GM12878 (cell line): ENCODE data around the gene NUP85. TPM values are rescaled to one million over a fixed set of nuclear protein-coding genes. Genes with fewer than 3 reads are reported as not detected.

Experiments
- BCL11A ChIP-seq: IDR thresholded peaks from 2 replicates; pipeline ENCODE4 v1.6.1; 2011; ENCODE audit warnings: low read depth, low read length
- EP300 ChIP-seq, 2 experiments: fragments of 150-350 bp in 1 of 2; IDR thresholded peaks; 2 replicates each; pipeline ENCODE4 v1.6.1; 2011 to 2012; ENCODE audit warnings: low read depth in 2 of 2, low read length in 2 of 2, borderline replicate concordance in 1 of 2, improper control_type of control experiment in 1 of 2, inconsistent platforms in 1 of 2; ENCODE audit not compliant: control insufficient read depth in 1 of 2
- MEF2A ChIP-seq: IDR thresholded peaks from 2 replicates; pipeline ENCODE4 v1.6.1; 2011; ENCODE audit warnings: low read depth, mild to moderate bottlenecking, low read length, moderate library complexity; ENCODE audit not compliant: insufficient read depth
- NFXL1 ChIP-seq: fragments of 450-650 bp; IDR thresholded peaks from 2 replicates; pipeline ENCODE4 v1.6.1; 2017; ENCODE audit warnings: antibody characterized with exemption, mild to moderate bottlenecking, borderline replicate concordance
- POU2F2 ChIP-seq: IDR thresholded peaks from 3 replicates; pipeline ENCODE4 v1.6.1; 2011; ENCODE audit warnings: low read depth, mild to moderate bottlenecking, low read length, borderline replicate concordance
- SREBF1 ChIP-seq: IDR thresholded peaks from 2 replicates; pipeline ENCODE4 v1.6.1; 2012; ENCODE audit warnings: mild to moderate bottlenecking, low read length
- polyA plus RNA-seq, 11 experiments: library from polyadenylated mRNA; depleted of rRNA in 4 of 11; unstranded in 6 of 11; stranded (reverse) in 5 of 11; fragments of >200 nt; fragmentation: Nextera tagmentation in 4 of 11; fragmentation: Illumina TruSeq in 1 of 11; extraction: Ambion mirVana in 4 of 11; extraction: Trizol in 1 of 11; gene quantifications; 1 replicate in 1 of 11; 2 replicates in 10 of 11; pipeline versions ENCODE4 v1.2.1 to v1.2.3, GENCODE V29; 2011 to 2016; ENCODE audit warnings: inconsistent platforms in 2 of 11, missing spikeins in 2 of 11, low read depth in 1 of 11
- total RNA-seq, 4 experiments: library from RNA; depleted of rRNA in 3 of 4; stranded (reverse); fragments of >200 nt in 3 of 4; fragmentation: Illumina TruSeq in 1 of 4; extraction: Trizol in 1 of 4; gene quantifications; 2 replicates each; pipeline versions ENCODE4 v1.2.1 to v1.2.3, GENCODE V29; 2013 to 2021
- TF ChIP-seq, protein P1 (sequence below): IDR thresholded peaks from 2 replicates; pipeline ENCODE4 v1.6.1; 2012; ENCODE audit warnings: improper control_type of control experiment, low read depth, low read length; ENCODE audit not compliant: insufficient replicate concordance
- TF ChIP-seq, protein P2 (sequence below): fragments of 450-650 bp; IDR thresholded peaks from 2 replicates; pipeline ENCODE4 v1.6.1; 2016; ENCODE audit warnings: mild to moderate bottlenecking
- TF ChIP-seq, protein P3 (sequence below): IDR thresholded peaks from 2 replicates; pipeline ENCODE4 v1.6.1; 2011; ENCODE audit warnings: low read depth, low read length, improper control_type of control experiment, borderline replicate concordance

The NUP85 gene
- total and polyA plus RNA-seq, 10 of the 15 experiments (the other 5 are each of a cell fraction or from before 2014, with no cell fraction given) = 54.0 to 135 (median 95.4) TPM

DNA sequence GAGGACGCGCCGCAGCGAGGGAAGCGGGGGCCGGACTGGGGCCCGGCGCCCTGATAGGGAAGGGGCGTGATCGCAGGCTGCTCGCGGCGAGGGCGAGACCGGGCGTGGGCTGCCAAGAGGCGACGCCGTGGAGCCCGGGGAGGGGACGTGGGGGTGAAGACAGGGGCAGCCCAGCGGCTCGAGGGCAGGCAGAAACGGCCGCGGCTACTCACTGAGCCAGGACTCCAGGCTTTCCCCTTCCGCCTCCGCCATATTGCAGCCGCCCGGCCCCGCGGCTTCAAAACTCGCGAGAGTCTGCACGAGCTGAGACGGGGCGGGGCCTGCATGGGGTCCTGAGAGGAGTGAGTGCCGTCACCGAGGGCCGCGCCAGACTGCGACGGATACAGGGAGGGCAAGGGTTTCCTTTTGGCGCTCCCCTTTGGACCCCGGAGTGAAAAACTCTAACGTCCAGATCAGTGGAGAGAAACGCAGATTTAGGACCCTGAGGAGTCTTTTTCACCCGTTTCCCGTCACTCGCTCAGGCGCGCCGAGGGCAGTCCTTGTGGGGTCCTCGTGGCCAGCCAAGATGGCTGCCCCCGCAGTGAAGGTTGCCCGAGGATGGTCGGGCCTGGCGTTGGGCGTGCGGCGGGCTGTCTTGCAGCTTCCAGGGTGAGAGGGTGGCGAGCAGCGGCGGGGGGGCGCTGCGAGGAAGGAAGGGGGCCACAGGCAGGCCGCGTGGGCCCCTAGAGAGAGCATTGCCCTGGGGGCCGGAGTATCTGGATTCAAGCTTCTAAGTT, 56.0 kb downstream of the NUP85 start, which contains the start of the genes GGA3 and MRPS7 (continued):
- TF ChIP-seq, protein P1, sequence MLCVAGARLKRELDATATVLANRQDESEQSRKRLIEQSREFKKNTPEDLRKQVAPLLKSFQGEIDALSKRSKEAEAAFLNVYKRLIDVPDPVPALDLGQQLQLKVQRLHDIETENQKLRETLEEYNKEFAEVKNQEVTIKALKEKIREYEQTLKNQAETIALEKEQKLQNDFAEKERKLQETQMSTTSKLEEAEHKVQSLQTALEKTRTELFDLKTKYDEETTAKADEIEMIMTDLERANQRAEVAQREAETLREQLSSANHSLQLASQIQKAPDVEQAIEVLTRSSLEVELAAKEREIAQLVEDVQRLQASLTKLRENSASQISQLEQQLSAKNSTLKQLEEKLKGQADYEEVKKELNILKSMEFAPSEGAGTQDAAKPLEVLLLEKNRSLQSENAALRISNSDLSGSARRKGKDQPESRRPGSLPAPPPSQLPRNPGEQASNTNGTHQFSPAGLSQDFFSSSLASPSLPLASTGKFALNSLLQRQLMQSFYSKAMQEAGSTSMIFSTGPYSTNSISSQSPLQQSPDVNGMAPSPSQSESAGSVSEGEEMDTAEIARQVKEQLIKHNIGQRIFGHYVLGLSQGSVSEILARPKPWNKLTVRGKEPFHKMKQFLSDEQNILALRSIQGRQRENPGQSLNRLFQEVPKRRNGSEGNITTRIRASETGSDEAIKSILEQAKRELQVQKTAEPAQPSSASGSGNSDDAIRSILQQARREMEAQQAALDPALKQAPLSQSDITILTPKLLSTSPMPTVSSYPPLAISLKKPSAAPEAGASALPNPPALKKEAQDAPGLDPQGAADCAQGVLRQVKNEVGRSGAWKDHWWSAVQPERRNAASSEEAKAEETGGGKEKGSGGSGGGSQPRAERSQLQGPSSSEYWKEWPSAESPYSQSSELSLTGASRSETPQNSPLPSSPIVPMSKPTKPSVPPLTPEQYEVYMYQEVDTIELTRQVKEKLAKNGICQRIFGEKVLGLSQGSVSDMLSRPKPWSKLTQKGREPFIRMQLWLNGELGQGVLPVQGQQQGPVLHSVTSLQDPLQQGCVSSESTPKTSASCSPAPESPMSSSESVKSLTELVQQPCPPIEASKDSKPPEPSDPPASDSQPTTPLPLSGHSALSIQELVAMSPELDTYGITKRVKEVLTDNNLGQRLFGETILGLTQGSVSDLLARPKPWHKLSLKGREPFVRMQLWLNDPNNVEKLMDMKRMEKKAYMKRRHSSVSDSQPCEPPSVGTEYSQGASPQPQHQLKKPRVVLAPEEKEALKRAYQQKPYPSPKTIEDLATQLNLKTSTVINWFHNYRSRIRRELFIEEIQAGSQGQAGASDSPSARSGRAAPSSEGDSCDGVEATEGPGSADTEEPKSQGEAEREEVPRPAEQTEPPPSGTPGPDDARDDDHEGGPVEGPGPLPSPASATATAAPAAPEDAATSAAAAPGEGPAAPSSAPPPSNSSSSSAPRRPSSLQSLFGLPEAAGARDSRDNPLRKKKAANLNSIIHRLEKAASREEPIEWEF = no peak
- TF ChIP-seq BCL11A = no peak
- TF ChIP-seq MEF2A = no peak
- TF ChIP-seq NFXL1 = no peak
- no peak for TF ChIP-seq SREBF1
- TF ChIP-seq POU2F2 = no peak; the same call in 1 of the 3 replicates
- TF ChIP-seq, protein P2, sequence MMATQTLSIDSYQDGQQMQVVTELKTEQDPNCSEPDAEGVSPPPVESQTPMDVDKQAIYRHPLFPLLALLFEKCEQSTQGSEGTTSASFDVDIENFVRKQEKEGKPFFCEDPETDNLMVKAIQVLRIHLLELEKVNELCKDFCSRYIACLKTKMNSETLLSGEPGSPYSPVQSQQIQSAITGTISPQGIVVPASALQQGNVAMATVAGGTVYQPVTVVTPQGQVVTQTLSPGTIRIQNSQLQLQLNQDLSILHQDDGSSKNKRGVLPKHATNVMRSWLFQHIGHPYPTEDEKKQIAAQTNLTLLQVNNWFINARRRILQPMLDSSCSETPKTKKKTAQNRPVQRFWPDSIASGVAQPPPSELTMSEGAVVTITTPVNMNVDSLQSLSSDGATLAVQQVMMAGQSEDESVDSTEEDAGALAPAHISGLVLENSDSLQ = peak; percentile 71
- 0 out of 4 replicates have a peak, but pooled peaks of 1 of the 2 experiments have one; percentile 12 for TF ChIP-seq EP300 (IDR thresholded peaks at IDR 0.05; ENCODE audit: borderline replicate concordance in 1 of 2, control insufficient read depth in 1 of 2, low read depth in 2 of 2, low read length in 2 of 2)
- TF ChIP-seq, protein P3, sequence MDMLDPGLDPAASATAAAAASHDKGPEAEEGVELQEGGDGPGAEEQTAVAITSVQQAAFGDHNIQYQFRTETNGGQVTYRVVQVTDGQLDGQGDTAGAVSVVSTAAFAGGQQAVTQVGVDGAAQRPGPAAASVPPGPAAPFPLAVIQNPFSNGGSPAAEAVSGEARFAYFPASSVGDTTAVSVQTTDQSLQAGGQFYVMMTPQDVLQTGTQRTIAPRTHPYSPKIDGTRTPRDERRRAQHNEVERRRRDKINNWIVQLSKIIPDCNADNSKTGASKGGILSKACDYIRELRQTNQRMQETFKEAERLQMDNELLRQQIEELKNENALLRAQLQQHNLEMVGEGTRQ = no peak
